Pancreas (tissue), 10 donors: ENCODE results near the gene ICAM2. TPM values are rescaled to one million over a fixed set of nuclear protein-coding genes. Genes with fewer than 3 reads are reported as not detected.

ENCODE experiments used
- ATAC-seq, 4 donors: fragments of 200-7000 bp; cut with Tn5 transposase; one replicate each; pipeline versions ENCODE4 v1.8.0 to v1.9.1; 2020; ENCODE audit warnings: mild to moderate bottlenecking in 4 of 4, moderate library complexity in 4 of 4
- DNase-seq, 6 donors: peaks; one replicate each; pipeline ENCODE4 v3.0.0-alpha.2; 2020
- FAIRE-seq: peaks from 2 replicates; lab custom pipeline; 2012; peaks lifted over from hg19 to GRCh38; lab: Jason Lieb, UNC
- H3K27ac ChIP-seq, 4 donors: fragments of 200-600 bp; sonication (generic); 1 replicate in 3 of 4; 2 replicates in 1 of 4; pipeline versions ENCODE4 v1.5.0 to v1.8.0; 2020
- H3K27me3 ChIP-seq, 4 donors: fragments of 200-600 bp; one replicate each; pipeline ENCODE4 v1.8.0; 2021
- H3K36me3 ChIP-seq, 3 donors: fragments of 200-600 bp; sonication (generic) in 1 of 3; one replicate each; pipeline versions ENCODE4 v1.5.0 to v1.8.0; 2020 to 2021
- H3K4me1 ChIP-seq, 3 donors: fragments of 200-600 bp; one replicate each; pipeline ENCODE4 v1.8.0; 2021
- H3K4me3 ChIP-seq, 4 donors: fragments of 200-600 bp; sonication (generic) in 2 of 4; one replicate each; pipeline versions ENCODE4 v1.5.0 to v1.8.0; 2020 to 2021
- H3K9me3 ChIP-seq, 4 donors: fragments of 200-600 bp; one replicate each; pipeline ENCODE4 v1.8.0; 2021
- WGBS, 2 donors: extraction: QIAGEN DNeasy Blood & Tissue Kit; methylation state at CpG; one replicate each; pipeline ENCODE4 v1.1.7; 2013; 5-methylcytosine and 5-hydroxymethylcytosine counted together
- intact Hi-C, 3 donors: fragments of 100-400 bp; cut with DNase I; formaldehyde crosslinking; loops; one replicate each; pipeline versions ENCODE4 v1.11.1 to v1.14.2; 2022
- polyA plus RNA-seq, 2 donors: library from polyadenylated mRNA; stranded (reverse); fragments of 200-250 nt; gene quantifications; one replicate each; pipeline ENCODE4 v1.2.3, GENCODE V29; 2013
- total RNA-seq, 6 donors: library from RNA; stranded (reverse); fragmentation: NEBNext Ultra II Directional in 4 of 6; extraction: Animal tissue kit (Norgen Biotek cat#: 25700) in 4 of 6; gene quantifications; one replicate each; pipeline versions ENCODE4 v1.2.1 to v1.2.4, GENCODE V29; 2021 to 2023
- TF ChIP-seq, protein P1 (sequence below), 4 donors: fragments of 200-600 bp; sonication (generic) in 3 of 4; IDR thresholded peaks; one replicate each; pipeline versions ENCODE4 v1.5.0 to v1.8.0; 2021; ENCODE audit warnings: antibody characterized with exemption in 4 of 4
- donor health status: healthy with polysubstance abuse.
- donor health status: DM: no; HTN: no; CAD: no; lungs with moderate emphysema.
- donor health status: DM: no; HTN: no; CAD: no.
- donor health status: control.
- donor health status: control.
- donor health status: Bipolar disorder and iron deficiency.
- donor health status: DM: yes; HTN: yes; CAD: no.
- donor health status: DM: no; HTN: no; CAD: no.
- donor health status: DM: no; HTN: no; CAD: no.
- donor health status: DM: yes; HTN: yes; CAD: no.

The ICAM2 gene
- total and polyA plus RNA-seq, 8 donors = 4.9 to 19.1 (median 7.4) TPM

DNA sequence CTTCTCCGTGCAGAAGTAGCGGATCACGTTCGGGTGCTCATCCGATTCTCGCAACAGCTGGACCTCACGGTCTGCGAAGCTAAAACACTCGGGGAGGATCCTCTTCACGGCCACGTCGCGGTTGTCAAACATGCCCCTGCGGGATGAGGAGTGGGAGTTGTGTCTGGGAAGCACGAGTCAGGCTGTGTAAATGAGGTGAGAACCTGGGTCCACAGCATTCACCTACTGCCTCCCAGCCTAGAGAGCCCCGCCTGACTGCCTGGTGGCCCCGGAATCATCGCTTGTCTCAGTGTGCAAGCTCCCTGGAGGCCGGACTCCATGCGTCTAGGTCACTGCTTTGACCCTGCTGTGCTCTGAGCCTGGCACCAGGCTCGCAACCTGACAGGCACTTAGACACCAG is 33.9 kb upstream of the ICAM2 start:
- DNase-seq (no peak), FAIRE-seq (no peak), ATAC-seq (no peak)
- TF ChIP-seq, protein P1, sequence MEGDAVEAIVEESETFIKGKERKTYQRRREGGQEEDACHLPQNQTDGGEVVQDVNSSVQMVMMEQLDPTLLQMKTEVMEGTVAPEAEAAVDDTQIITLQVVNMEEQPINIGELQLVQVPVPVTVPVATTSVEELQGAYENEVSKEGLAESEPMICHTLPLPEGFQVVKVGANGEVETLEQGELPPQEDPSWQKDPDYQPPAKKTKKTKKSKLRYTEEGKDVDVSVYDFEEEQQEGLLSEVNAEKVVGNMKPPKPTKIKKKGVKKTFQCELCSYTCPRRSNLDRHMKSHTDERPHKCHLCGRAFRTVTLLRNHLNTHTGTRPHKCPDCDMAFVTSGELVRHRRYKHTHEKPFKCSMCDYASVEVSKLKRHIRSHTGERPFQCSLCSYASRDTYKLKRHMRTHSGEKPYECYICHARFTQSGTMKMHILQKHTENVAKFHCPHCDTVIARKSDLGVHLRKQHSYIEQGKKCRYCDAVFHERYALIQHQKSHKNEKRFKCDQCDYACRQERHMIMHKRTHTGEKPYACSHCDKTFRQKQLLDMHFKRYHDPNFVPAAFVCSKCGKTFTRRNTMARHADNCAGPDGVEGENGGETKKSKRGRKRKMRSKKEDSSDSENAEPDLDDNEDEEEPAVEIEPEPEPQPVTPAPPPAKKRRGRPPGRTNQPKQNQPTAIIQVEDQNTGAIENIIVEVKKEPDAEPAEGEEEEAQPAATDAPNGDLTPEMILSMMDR (IDR thresholded peaks at IDR 0.05) = no peak
- Histone ChIP-seq H3K36me3 (peaks cover 8 to 55% (median 54%) of the 10 kb centered on the region in 3 donors), H3K9me3 (no peaks in the 10 kb centered on the region), H3K4me3 (no peak overlapping the region), H3K4me1 (peaks cover 29 to 41% (median 29%) of the 10 kb centered on the region in 3 donors), H3K27me3 (no peaks in the 10 kb centered on the region), H3K27ac (no peak overlapping the region)
- 95 to 97% methylated on average over 21 of the region's 21 CpGs for whole genome bisulfite sequencing, 2 donors
- intact Hi-C loops = no loop called here

DNA sequence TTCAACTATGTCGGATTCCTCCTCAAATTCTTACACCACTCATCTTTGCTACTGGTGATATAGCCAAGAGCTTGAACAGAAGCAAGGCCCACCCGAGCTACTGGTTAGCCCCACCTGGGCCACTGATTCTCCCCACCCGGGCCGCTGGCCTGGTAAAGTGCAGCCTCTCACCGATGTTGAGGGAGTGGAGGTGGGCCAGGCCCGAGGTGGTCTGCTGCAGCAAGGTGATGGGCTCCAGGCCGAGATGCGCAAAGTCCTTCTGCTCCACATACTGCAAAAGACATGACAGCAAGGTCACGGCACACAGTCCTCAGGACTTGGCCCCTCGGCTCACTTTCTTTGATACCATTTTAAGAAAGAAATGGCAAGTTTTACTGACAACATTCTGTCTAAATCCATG is 32.7 kb upstream of the ICAM2 start:
- 92 to 95% methylated on average over 10 of the region's 10 CpGs for WGBS, 2 donors
- FAIRE-seq (no peak), ATAC-seq (no peak), DNase-seq (no peak)
- TF ChIP-seq, protein P1 (IDR thresholded peaks at IDR 0.05) = no peak
- intact Hi-C loops = no loop called here
- Histone ChIP-seq H3K4me3 (no peak overlapping the region), H3K27me3 (no peaks in the 10 kb centered on the region), H3K36me3 (peaks cover 14 to 67% (median 66%) of the 10 kb centered on the region in 3 donors), H3K27ac (no peak overlapping the region), H3K9me3 (no peaks in the 10 kb centered on the region), H3K4me1 (peaks cover 20 to 29% (median 21%) of the 10 kb centered on the region in 3 donors)

DNA sequence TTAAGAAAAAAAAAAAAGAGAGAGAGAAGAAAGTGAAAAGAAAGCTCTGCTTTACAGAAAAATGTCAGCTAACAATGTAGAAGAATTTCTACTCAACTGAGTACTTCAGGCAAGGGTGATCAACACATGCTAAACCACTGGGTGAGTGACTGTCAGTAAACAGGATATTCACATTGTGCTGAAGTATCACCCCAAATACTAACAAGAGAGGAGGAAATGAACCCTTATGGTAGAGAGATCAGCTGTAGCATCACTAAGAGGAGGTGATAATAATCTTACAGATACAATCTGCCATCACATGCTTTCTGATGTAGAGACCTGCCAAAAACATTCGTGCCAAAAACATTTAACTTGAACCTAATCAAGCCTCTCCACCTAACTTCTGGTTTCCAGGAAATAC is 30.7 kb upstream of the ICAM2 start:
- Histone ChIP-seq H3K27ac (no peak overlapping the region), H3K4me3 (no peak overlapping the region), H3K4me1 (peaks cover 3 to 9% (median 3%) of the 10 kb centered on the region in 3 donors), H3K9me3 (no peaks in the 10 kb centered on the region), H3K27me3 (no peaks in the 10 kb centered on the region), H3K36me3 (peaks cover 17 to 85% (median 69%) of the 10 kb centered on the region in 3 donors)
- WGBS, 2 donors = 48 to 71% methylated on average over 1 of the region's 1 CpG
- TF ChIP-seq, protein P1 (IDR thresholded peaks at IDR 0.05) = no peak
- intact Hi-C loops = no loop called here
- ATAC-seq = no peak
- FAIRE-seq = no peak
- DNase-seq = no peak

DNA sequence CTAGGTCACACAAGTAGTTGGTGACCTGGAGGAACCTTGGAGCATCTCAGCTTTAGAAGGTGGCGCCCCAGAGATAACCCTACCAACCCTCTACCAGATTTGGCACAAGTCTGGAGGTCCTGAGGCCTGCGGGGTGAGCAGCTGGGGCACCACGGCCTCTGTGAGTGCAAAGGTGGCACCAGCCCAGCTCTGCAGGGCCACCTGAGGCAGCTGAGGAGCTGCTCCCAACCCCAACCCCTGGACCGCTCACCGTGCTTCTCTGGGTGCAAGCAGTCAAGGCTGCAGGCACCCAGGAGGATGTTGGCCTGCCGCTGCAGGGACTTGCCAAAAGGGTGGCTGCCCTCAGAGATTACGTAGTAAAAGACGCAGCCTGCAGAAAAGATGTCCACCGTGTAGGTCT is 28.4 kb upstream of the ICAM2 start:
- Histone ChIP-seq H3K36me3 (peaks cover 23 to 99% (median 77%) of the 10 kb centered on the region in 3 donors), H3K27me3 (no peaks in the 10 kb centered on the region), H3K9me3 (no peaks in the 10 kb centered on the region), H3K4me1 (no peaks in the 10 kb centered on the region), H3K4me3 (no peak overlapping the region), H3K27ac (no peak overlapping the region)
- no peak for ATAC-seq
- TF ChIP-seq, protein P1 (IDR thresholded peaks at IDR 0.05) = no peak
- WGBS, 2 donors = 85 to 88% methylated on average over 9 of the region's 9 CpGs
- DNase-seq = no peak
- no peak for FAIRE-seq
- intact Hi-C loops = no loop called here

DNA sequence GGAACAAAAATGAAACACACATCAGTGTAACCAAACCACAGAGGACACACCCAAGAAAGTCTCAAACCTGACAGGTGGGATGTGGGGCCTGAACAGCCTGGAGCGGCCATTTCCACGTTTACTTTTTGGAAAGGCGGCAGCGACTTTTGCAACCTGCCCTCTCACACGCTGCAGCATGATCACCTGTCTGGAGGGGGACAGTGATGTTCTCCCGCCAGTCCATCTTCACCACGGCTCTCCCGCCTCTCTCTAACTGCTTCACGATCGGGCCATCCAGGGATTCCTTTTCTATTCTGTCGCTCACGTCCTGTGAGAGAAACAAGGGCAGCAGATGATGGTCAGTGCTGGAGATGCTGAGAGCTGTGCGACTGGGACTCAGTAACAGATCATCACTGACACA is 24.7 kb upstream of the ICAM2 start:
- Histone ChIP-seq H3K36me3 (peaks cover 16 to 76% (median 56%) of the 10 kb centered on the region in 3 donors), H3K4me1 (peaks cover 0 to 20% (median 7%) of the 10 kb centered on the region in 3 donors), H3K9me3 (no peaks in the 10 kb centered on the region), H3K27me3 (no peaks in the 10 kb centered on the region), H3K4me3 (no peak overlapping the region), H3K27ac (no peak overlapping the region)
- no peak for DNase-seq
- TF ChIP-seq, protein P1 (IDR thresholded peaks at IDR 0.05) = no peak
- intact Hi-C loops = no loop called here
- FAIRE-seq = no peak
- 85 to 88% methylated on average over 13 of the region's 13 CpGs for WGBS, 2 donors
- ATAC-seq = no peak
